Adrenal gland (tissue), 12 donors: Measurements from ENCODE around the gene DRC7. TPM values are rescaled to one million over a fixed set of nuclear protein-coding genes. Genes with fewer than 3 reads are reported as not detected.

ENCODE experiments used
- DNase-seq, 7 donors: peaks; one replicate each; pipeline ENCODE4 v3.0.0-alpha.2; 2019 to 2020
- H3K27ac ChIP-seq, 5 donors: fragments of 200-600 bp; sonication (generic) in 4 of 5; 1 replicate in 3 of 5; 2 replicates in 2 of 5; pipeline versions ENCODE4 v1.5.1 to v1.8.0; 2016 to 2020; ENCODE audit warnings: mild to moderate bottlenecking in 1 of 5
- H3K27me3 ChIP-seq: fragments of 200-600 bp; 2 replicates; pipeline ENCODE4 v1.8.0; 2021
- H3K36me3 ChIP-seq, 2 donors: fragments of 200-600 bp; replicated peaks in 1 of 2; 1 replicate in 1 of 2; 2 replicates in 1 of 2; pipeline versions ENCODE4 v1.5.1 to v1.8.0; 2018 to 2022
- H3K4me1 ChIP-seq, 2 donors: fragments of 200-600 bp; replicated peaks in 1 of 2; 1 replicate in 1 of 2; 2 replicates in 1 of 2; pipeline versions ENCODE4 v1.5.1 to v1.8.0; 2018 to 2021
- H3K4me3 ChIP-seq, 4 donors: fragments of 200-600 bp; sonication (generic) in 3 of 4; one replicate each; pipeline ENCODE4 v1.5.1; 2016 to 2018
- H3K9me3 ChIP-seq, 3 donors: fragments of 200-600 bp; sonication (generic) in 1 of 3; replicated peaks in 1 of 3; 1 replicate in 2 of 3; 2 replicates in 1 of 3; pipeline versions ENCODE4 v1.5.1 to v1.8.0; 2016 to 2021
- CTCF ChIP-seq, 6 experiments: fragments of 450-650 bp in 4 of 6; fragments of 200-600 bp in 2 of 6; sonication (generic) in 1 of 6; IDR thresholded peaks; 1 replicate in 5 of 6; 2 replicates in 1 of 6; pipeline versions ENCODE4 v1.5.1 to v1.8.0; 2016 to 2021; ENCODE audit warnings: antibody characterized with exemption in 6 of 6, mild to moderate bottlenecking in 2 of 6, moderate library complexity in 1 of 6
- POLR2A ChIP-seq, 2 donors: fragments of 450-650 bp; IDR thresholded peaks; one replicate each; pipeline ENCODE4 v1.6.1; 2017; ENCODE audit warnings: antibody characterized with exemption in 2 of 2, mild to moderate bottlenecking in 2 of 2, moderate library complexity in 1 of 2
- WGBS, 4 donors: extraction: QIAGEN DNeasy Blood & Tissue Kit in 2 of 4; methylation state at CpG; one replicate each; pipeline versions ENCODE4 v1.1.5 to v1.1.7; 2013 to 2017; 5-methylcytosine and 5-hydroxymethylcytosine counted together
- intact Hi-C, 2 donors: fragments of 100-400 bp; cut with DNase I; formaldehyde crosslinking; loops; one replicate each; pipeline versions ENCODE4 v1.14.1 to v1.15.0; 2022 to 2023
- polyA plus RNA-seq, 3 donors: library from polyadenylated mRNA; stranded (reverse); fragments of 200-250 nt in 2 of 3; fragments of 350-450 nt in 1 of 3; fragmentation: Illumina TruSeq in 1 of 3; extraction: RNeasy Lipid Tissue Mini Kit (QIAGEN cat#74804) in 1 of 3; gene quantifications; one replicate each; pipeline ENCODE4 v1.2.3, GENCODE V29; 2013 to 2014
- total RNA-seq, 9 donors: library from RNA; depleted of rRNA in 4 of 9; stranded (reverse); fragments of >200 nt in 4 of 9; fragments of 120-200 nt in 1 of 9; fragmentation: NEBNext Ultra II Directional in 1 of 9; extraction: Animal tissue kit (Norgen Biotek cat#: 25700) in 1 of 9; gene quantifications; one replicate each; pipeline versions ENCODE4 v1.1.0 to v1.2.4, GENCODE V29; 2013 to 2023
- donor health status: healthy with polysubstance abuse.
- donor health status: Bipolar disorder and iron deficiency.
- donor health status: DM: yes; HTN: yes; CAD: no.
- donor health status: DM: no; HTN: no; CAD: no.
- donor health status: DM: no; HTN: no; CAD: no.
- donor health status: DM: yes; HTN: yes; CAD: no.

The DRC7 gene
- total and polyA plus RNA-seq, 12 donors: 0.03 to 0.72 (median 0.33) TPM; not detected in 9

- H3K27me3 ChIP-seq: no peaks in the 10 kb centered on the region
- WGBS, 4 donors: 78 to 87% (median 85%) methylated on average over 7 to 15 of the region's 15 CpGs
- no peak for DNase-seq
- no peaks in the 10 kb centered on the region for H3K36me3 ChIP-seq
- intact Hi-C loops: loop anchor here (10.0 kb wide), 1 partner anchor 150 kb away; no protein-coding TSS in a partner anchor
- TF ChIP-seq CTCF (IDR thresholded peaks at IDR 0.05) (no peak), POLR2A (IDR thresholded peaks at IDR 0.05) (no peak)
- no peaks in the 10 kb centered on the region for H3K9me3 ChIP-seq
- H3K4me3 ChIP-seq: no peak overlapping the region
- no peak overlapping the region for H3K27ac ChIP-seq
- no peaks in the 10 kb centered on the region for H3K4me1 ChIP-seq
Observed at GRCh38 chr16:57724531-57724930, 29.9 kb downstream of the DRC7 start.

- Histone ChIP-seq H3K4me3 (no peak overlapping the region), H3K36me3 (no peaks in the 10 kb centered on the region), H3K27ac (no peak overlapping the region), H3K27me3 (no peaks in the 10 kb centered on the region), H3K4me1 (no peaks in the 10 kb centered on the region), H3K9me3 (no peaks in the 10 kb centered on the region)
- DNase-seq: no peak
- intact Hi-C loops: loop anchor here (10.0 kb wide), 1 partner anchor 150 kb away; no protein-coding TSS in a partner anchor
- TF ChIP-seq POLR2A (IDR thresholded peaks at IDR 0.05) (no peak), CTCF (IDR thresholded peaks at IDR 0.05) (no peak)
- 45 to 59% (median 53%) methylated on average over 5 of the region's 5 CpGs for WGBS, 4 donors
Observed at GRCh38 chr16:57725151-57725550, 30.5 kb downstream of the DRC7 start.

- no peak for TF ChIP-seq POLR2A (IDR thresholded peaks at IDR 0.05)
- no peak for TF ChIP-seq CTCF (IDR thresholded peaks at IDR 0.05)
- H3K9me3 ChIP-seq: no peaks in the 10 kb centered on the region
- H3K27me3 ChIP-seq: no peaks in the 10 kb centered on the region
- DNase-seq: peak in 1 of 7 donors; percentile 16
- H3K36me3 ChIP-seq: no peaks in the 10 kb centered on the region
- 59 to 84% (median 79%) methylated on average over 2 to 5 of the region's 5 CpGs for WGBS, 4 donors
- intact Hi-C loops: loop anchor here (10.0 kb wide), 1 partner anchor 151 kb away; no protein-coding TSS in a partner anchor
- no peak overlapping the region for H3K4me3 ChIP-seq
- H3K4me1 ChIP-seq: no peaks in the 10 kb centered on the region
- H3K27ac ChIP-seq: no peak overlapping the region
Observed at GRCh38 chr16:57725554-57725953, 30.9 kb downstream of the DRC7 start.

- DNase-seq: no peak
- 87 to 93% (median 88%) methylated on average over 24 to 30 of the region's 30 CpGs for WGBS, 4 donors
Observed at GRCh38 chr16:57725976-57726375, 31.4 kb downstream of the DRC7 start.

More at GRCh38 chr16:57725976-57726375, 31.4 kb downstream of the DRC7 start:
- intact Hi-C loops: loop anchor here (10.0 kb wide), 1 partner anchor 151 kb away; no protein-coding TSS in a partner anchor
- Histone ChIP-seq H3K27ac (no peak overlapping the region), H3K4me1 (no peaks in the 10 kb centered on the region), H3K4me3 (no peak overlapping the region), H3K36me3 (no peaks in the 10 kb centered on the region), H3K9me3 (no peaks in the 10 kb centered on the region), H3K27me3 (no peaks in the 10 kb centered on the region)
- TF ChIP-seq POLR2A (IDR thresholded peaks at IDR 0.05): no peak
- TF ChIP-seq CTCF (IDR thresholded peaks at IDR 0.05): no peak
